Adipose tissue (tissue), 3 donors: ENCODE data around the gene ANKS1B. TPM values are rescaled to one million over a fixed set of nuclear protein-coding genes. Genes with fewer than 3 reads are reported as not detected.
"Not testable (repeated sequence)": the region's sequence is repeated elsewhere in the genome, so short reads cannot be mapped to it uniquely, and the experiment has no call there.

ENCODE experiments used
- H3K27ac ChIP-seq: one replicate; pipeline ENCODE4 v1.5.1; 2013; ENCODE audit warnings: low read depth, low read length
- WGBS, 3 donors: extraction: QIAGEN DNeasy Blood & Tissue Kit; methylation state at CpG; one replicate each; pipeline ENCODE4 v1.1.7; 2013; 5-methylcytosine and 5-hydroxymethylcytosine counted together
- polyA plus RNA-seq, 3 donors: library from polyadenylated mRNA; stranded (reverse); fragments of 200-250 nt; gene quantifications; one replicate each; pipeline ENCODE4 v1.2.3, GENCODE V29; 2013
- donor health status: healthy with polysubstance abuse.
- donor health status: Bipolar disorder and iron deficiency.
- donor health status: healthy.

The ANKS1B gene
- polyA plus RNA-seq, 3 donors = 0.58 to 4.0 (median 0.79) TPM

- WGBS, 3 donors = 68 to 92% (median 69%) methylated on average over 2 of the region's 2 CpGs
- H3K27ac ChIP-seq = no peak overlapping the region
These were observed 966.8 kb downstream of the ANKS1B start for GRCh38 chr12:99017971-99018370.

DNA sequence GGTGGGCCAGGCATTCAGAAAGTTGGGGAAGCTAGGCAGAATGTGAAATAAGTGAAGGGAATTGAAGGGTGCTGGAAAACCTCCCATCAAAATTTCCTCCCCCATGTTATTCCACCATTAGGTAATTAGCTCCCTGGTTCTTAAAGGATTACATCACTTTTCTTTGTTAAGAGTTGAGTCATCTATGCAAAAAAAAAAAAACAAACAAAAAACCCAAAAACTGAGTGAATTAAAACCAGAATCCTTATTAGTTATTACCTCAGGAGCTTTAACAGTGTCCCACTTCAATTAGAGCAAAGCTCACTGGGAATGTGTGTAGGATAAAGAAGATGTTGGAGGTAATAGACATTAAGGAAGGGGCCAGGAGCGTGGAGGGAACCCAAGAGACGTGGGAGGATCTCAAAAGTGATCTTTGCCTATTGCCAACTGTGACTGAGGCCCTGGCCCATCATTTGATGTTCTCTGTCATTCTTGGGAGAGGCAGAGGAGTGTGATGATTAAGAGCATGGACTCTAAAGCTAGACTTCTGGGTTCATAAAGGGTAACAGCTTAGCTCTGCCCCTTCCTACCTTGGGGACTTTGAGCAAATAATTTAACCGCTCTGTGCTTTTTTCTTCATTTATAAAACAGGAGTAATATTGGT lies 975.0 kb downstream of the ANKS1B start:
- 53 to 72% (median 68%) methylated on average over 3 of the region's 3 CpGs for WGBS, 3 donors
- H3K27ac ChIP-seq = no peak overlapping the region

GRCh38 chr12:99005601-99006000 lies 979.1 kb downstream of the ANKS1B start:
- WGBS, 3 donors = 79 to 87% (median 83%) methylated on average over 5 of the region's 5 CpGs
- H3K27ac ChIP-seq = no peak overlapping the region

DNA sequence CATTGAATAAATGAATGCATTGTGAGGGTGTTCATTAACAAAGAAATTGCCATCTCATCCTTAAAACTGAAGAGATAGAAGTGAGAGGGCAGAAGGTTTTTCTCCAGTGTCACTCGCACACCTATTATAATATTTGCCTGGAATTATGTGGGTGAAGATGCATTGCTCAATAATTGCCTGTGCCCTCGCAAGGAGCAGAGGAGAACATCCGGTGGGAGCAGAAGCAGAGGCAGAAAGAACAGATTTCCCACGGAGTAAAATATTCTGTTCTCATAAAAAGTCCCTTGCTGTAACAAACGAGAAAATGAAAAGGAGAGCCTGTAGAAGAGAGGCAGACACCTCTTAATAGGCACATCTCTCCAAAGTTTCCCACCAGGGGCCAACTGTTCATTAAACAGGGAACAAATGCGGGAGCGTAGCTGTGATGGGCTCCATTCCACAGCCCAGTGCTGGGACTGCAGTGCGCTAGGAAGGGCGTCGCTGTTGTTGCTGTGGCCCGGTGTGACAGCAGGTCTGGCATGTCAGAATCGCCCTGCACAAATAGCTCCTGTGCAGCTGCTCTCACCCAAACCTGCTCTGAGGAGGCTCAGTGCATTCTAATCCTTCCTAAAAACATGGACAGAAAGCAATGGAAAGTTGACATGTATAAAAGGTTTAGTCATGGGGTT lies 979.8 kb downstream of the ANKS1B start:
- 86 to 87% (median 87%) methylated on average over 12 of the region's 12 CpGs for WGBS, 3 donors
- H3K27ac ChIP-seq = no peak overlapping the region

DNA sequence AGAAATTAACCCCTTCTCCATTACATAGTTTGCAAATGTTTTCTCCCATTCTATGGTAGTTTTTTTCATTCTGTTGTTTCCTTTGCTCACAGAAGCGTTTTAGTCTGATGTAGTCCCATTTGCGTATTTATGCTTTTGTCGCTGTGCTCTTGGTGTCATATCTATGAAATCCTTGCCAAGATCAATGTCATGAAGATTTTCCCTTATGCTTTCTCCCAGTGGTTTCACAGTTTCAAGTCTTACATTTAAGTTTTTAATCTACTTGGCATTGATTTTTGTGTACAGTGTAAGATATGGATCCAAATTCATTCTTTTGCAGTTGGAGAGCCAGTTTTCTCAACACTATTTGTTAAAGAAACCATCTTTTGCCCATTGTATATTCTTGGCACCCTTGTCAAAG lies 982.0 kb downstream of the ANKS1B start:
- H3K27ac ChIP-seq = no peak overlapping the region
- WGBS, 3 donors = 52 to 94% (median 85%) methylated on average over 3 of the region's 3 CpGs

DNA sequence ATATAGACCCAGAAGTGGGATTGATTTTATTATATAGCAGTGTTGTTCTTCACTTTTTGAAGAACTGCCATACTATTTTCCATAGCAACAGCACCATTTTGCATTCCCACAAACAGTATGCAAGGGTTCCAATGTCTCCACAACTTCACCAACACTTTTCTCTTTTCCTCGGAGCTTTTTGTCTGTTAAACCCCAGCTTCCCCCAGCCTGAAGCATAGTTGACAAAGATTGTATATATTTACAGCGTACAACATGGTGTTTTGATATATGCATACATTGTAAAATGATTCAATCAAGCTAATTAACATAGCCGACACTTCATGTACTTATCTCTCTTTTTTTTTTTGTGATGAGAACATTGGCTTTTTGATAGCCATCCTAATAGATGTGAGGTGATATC lies 982.6 kb downstream of the ANKS1B start:
- WGBS, 3 donors = 83 to 92% (median 86%) methylated on average over 3 of the region's 3 CpGs

GRCh38 chr12:98999559-98999958 lies 985.2 kb downstream of the ANKS1B start:
- no peak overlapping the region for H3K27ac ChIP-seq
- 74 to 82% (median 74%) methylated on average over 7 of the region's 7 CpGs for WGBS, 3 donors

More for the DNA sequence above, 982.6 kb downstream of the ANKS1B start:
- no peak overlapping the region for H3K27ac ChIP-seq

DNA sequence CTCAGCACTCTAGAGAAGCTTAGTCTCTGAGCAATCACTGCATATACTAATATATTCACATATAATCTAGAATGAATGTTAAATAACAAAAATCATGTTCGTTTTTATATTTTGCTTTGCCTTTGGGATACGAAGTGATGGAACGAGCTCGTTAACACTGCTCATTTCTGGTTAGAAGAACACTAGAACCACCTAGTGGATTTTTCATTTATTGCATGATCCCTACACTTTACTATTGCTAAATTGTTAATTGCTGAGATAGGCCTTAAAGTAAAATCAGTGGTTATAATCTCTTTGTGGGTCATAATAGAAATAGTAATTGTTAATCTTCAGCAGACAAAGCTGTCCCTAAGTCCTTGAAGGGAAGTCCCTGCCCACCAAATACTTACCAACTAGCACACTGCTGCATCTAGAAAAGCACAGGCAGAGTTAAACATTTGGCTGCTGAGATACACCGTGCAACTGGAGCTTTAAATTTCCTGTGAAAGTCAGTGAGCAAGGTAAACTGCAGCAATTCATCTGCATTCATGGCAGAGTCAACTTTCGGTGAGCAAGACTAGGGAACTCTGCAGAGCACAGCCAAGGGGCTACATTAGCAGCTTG lies 985.9 kb downstream of the ANKS1B start:
- H3K27ac ChIP-seq = no peak overlapping the region
- WGBS, 3 donors = 20 to 23% (median 23%) methylated on average over 6 of the region's 6 CpGs

DNA sequence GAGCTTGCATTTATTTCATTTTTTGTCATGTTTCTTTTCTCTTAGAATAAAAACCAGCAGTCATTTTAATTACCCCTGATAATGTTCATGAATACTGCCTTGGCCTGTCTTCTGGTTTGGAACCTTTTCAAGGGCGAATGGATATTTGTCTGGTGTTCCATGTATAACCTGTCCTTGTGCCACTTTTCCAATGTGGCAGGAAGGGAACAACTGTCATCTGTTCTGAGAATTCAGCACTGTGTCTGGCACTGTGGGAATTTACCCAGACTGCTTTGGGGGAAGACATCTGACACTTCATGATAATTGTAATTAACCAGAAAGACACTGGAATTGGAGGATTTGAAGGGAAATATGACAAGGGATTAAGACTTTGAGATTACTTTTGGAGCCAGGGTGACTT lies 986.8 kb downstream of the ANKS1B start:
- no peak overlapping the region for H3K27ac ChIP-seq
- WGBS, 3 donors = 37 to 80% (median 75%) methylated on average over 1 of the region's 1 CpG

DNA sequence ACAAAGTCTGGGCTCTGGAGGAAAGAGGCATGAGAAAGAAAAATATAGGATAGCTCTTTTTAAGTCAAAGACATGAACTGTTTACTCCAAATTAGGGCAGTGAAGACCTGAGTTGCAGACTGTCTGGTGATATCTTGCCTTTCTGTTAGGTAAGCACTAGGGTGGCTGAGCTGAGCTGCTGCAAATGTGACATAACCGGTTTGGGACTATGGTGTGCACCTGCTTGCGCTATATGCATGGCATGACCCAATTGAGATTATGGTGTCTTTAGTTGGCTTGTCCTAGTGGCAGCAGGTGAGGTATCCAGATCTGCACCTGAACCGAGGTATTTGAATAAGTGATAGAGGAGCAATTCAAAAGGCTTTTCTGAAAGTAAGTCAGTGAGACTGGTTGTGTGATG lies 994.1 kb downstream of the ANKS1B start:
- H3K27ac ChIP-seq = no peak overlapping the region
- 66 to 87% (median 81%) methylated on average over 3 of the region's 3 CpGs for WGBS, 3 donors

GRCh38 chr12:98985156-98985555 lies 999.6 kb downstream of the ANKS1B start:
- no peak overlapping the region for H3K27ac ChIP-seq
- WGBS, 3 donors = 73 to 76% (median 73%) methylated on average over 2 of the region's 2 CpGs

- 75 to 88% (median 83%) methylated on average over 1 of the region's 1 CpG for WGBS, 3 donors
- H3K27ac ChIP-seq = no peak overlapping the region
These were observed 1001.1 kb downstream of the ANKS1B start for GRCh38 chr12:98983647-98984046.

DNA sequence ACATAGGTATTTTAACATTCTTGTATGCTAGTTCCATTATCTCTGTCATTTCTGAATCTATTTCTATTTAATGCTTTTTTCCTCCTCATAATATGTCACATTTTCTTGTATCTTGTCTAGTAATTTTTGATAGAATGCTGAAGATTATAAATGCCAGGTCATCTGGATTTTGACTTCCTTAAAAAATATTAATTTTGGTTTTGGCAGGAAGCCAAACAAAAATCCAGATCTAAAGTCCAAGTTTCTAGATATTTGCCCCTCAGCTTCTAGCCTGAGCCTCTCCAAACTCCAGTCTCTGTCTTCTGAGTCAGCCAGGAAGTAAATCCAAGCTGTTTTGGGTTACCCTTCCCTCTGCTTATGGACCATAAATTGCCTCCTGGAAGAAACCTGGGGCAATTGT lies 1004.2 kb downstream of the ANKS1B start:
- H3K27ac ChIP-seq = no peak overlapping the region

DNA sequence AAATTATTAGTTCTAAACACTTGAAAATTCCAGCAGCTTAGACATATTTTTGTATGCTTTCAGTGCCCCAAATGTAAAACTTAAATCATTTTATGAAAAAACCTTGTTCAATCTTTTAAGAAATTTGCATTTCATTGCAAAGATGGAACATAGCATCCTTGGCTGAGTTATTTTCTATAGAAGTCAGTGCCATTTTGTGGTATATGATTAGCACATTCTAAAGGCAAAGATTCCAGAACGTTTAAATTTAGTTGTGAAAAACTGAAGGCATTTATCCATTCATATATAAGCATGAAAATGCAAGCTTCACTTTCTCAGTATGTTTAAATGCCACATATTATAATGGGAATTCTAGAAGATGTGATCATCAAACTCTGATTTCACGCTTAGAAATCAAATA lies 1007.5 kb downstream of the ANKS1B start:
- H3K27ac ChIP-seq = no peak overlapping the region
- WGBS, 3 donors = 71 to 73% (median 73%) methylated on average over 2 of the region's 2 CpGs

GRCh38 chr12:98974767-98975381 lies 1009.9 kb downstream of the ANKS1B start:
- no peak overlapping the region for H3K27ac ChIP-seq

DNA sequence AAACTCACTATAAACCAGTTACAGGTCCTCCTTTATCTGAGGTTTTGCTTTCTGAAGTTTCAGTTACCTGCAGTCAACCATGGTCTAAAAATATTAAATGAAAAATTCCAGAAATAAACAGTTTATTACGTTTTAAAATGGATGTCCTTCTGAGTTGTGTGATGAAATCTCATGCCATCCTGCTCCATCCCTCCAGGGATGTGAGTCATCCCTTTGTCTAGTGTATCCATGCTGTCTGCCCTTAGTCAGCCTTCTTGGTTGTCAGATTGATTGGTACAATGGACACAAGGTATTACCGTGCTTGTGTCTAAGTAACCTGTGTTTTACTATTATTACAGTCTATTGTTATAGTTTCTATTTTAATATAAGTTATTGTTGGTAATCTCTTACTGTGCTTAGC lies 1011.3 kb downstream of the ANKS1B start:
- WGBS, 3 donors = 70 to 89% (median 73%) methylated on average over 2 of the region's 2 CpGs
- no peak overlapping the region for H3K27ac ChIP-seq

GRCh38 chr12:98970950-98971349 lies 1013.8 kb downstream of the ANKS1B start:
- H3K27ac ChIP-seq = no peak overlapping the region

GRCh38 chr12:98970210-98970609 lies 1014.5 kb downstream of the ANKS1B start:
- H3K27ac ChIP-seq = no peak overlapping the region

GRCh38 chr12:98968896-98969295 lies 1015.8 kb downstream of the ANKS1B start:
- 62 to 82% (median 65%) methylated on average over 2 of the region's 2 CpGs for WGBS, 3 donors
- H3K27ac ChIP-seq = no peak overlapping the region

DNA sequence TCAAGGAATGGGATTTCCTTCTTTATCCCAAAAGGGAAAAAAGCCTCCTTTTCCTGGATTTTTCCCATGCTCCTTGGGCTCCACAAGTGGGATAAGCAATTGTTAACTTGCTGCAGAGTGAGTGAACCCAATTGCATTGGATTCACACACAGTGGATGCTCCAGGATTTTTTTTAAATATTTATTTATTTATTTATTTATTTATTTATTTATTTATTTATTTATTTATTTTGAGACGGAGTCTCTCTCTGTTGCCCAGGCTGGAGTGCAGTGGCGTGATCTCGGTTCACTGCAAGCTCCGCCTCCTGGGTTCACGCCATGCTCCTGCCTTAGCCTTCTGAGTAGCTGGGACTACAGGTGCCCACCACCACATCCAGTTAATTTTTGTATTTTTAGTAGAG lies 1027.6 kb downstream of the ANKS1B start:
- H3K27ac ChIP-seq = not testable (repeated sequence)
- WGBS, 3 donors = 83 to 92% (median 89%) methylated on average over 5 of the region's 5 CpGs
